ENCODE measurements around the gene TARS1.

GRCh38 chr5:33425314-33425713 lies 15.5 kb upstream of the TARS1 start:
- TF ChIP-seq POLR2AphosphoS5 (IDR thresholded peaks at IDR 0.05): no peak
- TF ChIP-seq POLR2A (IDR thresholded peaks at IDR 0.05): no peak

Measured in stomach (tissue), 4 donors.